H1 (cell line): ENCODE measurements around the gene PRTN3. TPM values are rescaled to one million over a fixed set of nuclear protein-coding genes. Genes with fewer than 3 reads are reported as not detected.

Experiments used
- CTCF ChIA-PET: fragments of 300-600 bp; sonication (Branson Sonifier 250); formaldehyde crosslinking; loops from one replicate; lab custom pipeline; 2021; ENCODE audit not compliant: partially characterized antibody; lab: Charles Lee
- POLR2A ChIA-PET: fragments of 300-600 bp; sonication (Branson Sonifier 250); formaldehyde crosslinking; loops from one replicate; lab custom pipeline; 2021; ENCODE audit warnings: inconsistent platforms; ENCODE audit not compliant: partially characterized antibody; lab: Charles Lee
- DNase-seq, 2 experiments: peaks; one replicate each; pipeline versions ENCODE4 v3.0.0 to v3.0.0-alpha.2; 2010 to 2022; ENCODE audit warnings: low spot score in 2 of 2, low read depth in 1 of 2, mixed read lengths in 1 of 2
- FAIRE-seq: peaks from 2 replicates; lab custom pipeline; 2011; peaks lifted over from hg19 to GRCh38; lab: Jason Lieb, UNC
- H2AFZ ChIP-seq: 2 replicates; pipeline ENCODE4 v1.8.1; 2012; ENCODE audit warnings: low read length, inconsistent platforms
- H2AK5ac ChIP-seq: 2 replicates; pipeline ENCODE4 v1.6.1; 2013; ENCODE audit warnings: low read depth, low read length
- H2BK120ac ChIP-seq: replicated peaks from 2 replicates; pipeline ENCODE3; 2013; ENCODE audit warnings: low read depth, low read length, inconsistent platforms
- H2BK12ac ChIP-seq: 2 replicates; pipeline ENCODE4 v1.6.1; 2013; ENCODE audit warnings: low read depth, low read length
- H2BK15ac ChIP-seq: 2 replicates; pipeline ENCODE4 v1.6.1; 2013; ENCODE audit warnings: low read length
- H2BK20ac ChIP-seq: 2 replicates; pipeline ENCODE4 v1.6.1; 2013; ENCODE audit warnings: low read length
- H2BK5ac ChIP-seq: 2 replicates; pipeline ENCODE4 v1.6.1; 2013; ENCODE audit warnings: low read depth, low read length
- H3K14ac ChIP-seq: 2 replicates; pipeline ENCODE4 v1.6.1; 2013; ENCODE audit warnings: inconsistent platforms; ENCODE audit not compliant: insufficient read length
- H3K18ac ChIP-seq: 2 replicates; pipeline ENCODE4 v1.6.1; 2013; ENCODE audit warnings: low read length; ENCODE audit errors: extremely low read depth
- H3K23ac ChIP-seq: 2 replicates; pipeline ENCODE4 v1.6.1; 2013; ENCODE audit warnings: inconsistent platforms; ENCODE audit not compliant: insufficient read length
- H3K23me2 ChIP-seq: 2 replicates; pipeline ENCODE4 v1.6.1; 2013; ENCODE audit warnings: low read depth, low read length
- H3K27ac ChIP-seq: 2 replicates; pipeline ENCODE4 v1.6.1; 2011; ENCODE audit warnings: low read depth, low read length, inconsistent platforms
- H3K27me3 ChIP-seq, 4 experiments: replicated peaks in 1 of 4; 1 replicate in 1 of 4; 2 replicates in 3 of 4; pipeline versions ENCODE4 v1.6.1 to v1.8.1; 2011 to 2013; ENCODE audit warnings: low read length in 3 of 4, mild to moderate bottlenecking in 3 of 4, inconsistent platforms in 2 of 4, mixed read lengths in 2 of 4, moderate library complexity in 1 of 4; ENCODE audit not compliant: control insufficient read depth in 3 of 4, insufficient read depth in 3 of 4; ENCODE audit errors: extremely low read depth in 1 of 4
- H3K36me3 ChIP-seq, 4 experiments: 2 replicates each; pipeline versions ENCODE4 v1.6.1 to v1.8.1; 2011 to 2013; ENCODE audit warnings: mild to moderate bottlenecking in 4 of 4, low read length in 3 of 4, moderate library complexity in 2 of 4, control low read depth in 1 of 4, inconsistent platforms in 1 of 4; ENCODE audit not compliant: insufficient read depth in 4 of 4, control insufficient read depth in 2 of 4
- H3K4ac ChIP-seq: replicated peaks from 2 replicates; pipeline ENCODE3; 2013; ENCODE audit warnings: low read length, low read depth, mixed read lengths, inconsistent platforms; ENCODE audit not compliant: insufficient read length
- H3K4me1 ChIP-seq, 4 experiments: replicated peaks in 1 of 4; 1 replicate in 1 of 4; 2 replicates in 3 of 4; pipeline versions ENCODE4 v1.6.1 to v1.8.1; 2011 to 2013; ENCODE audit warnings: low read length in 3 of 4, inconsistent platforms in 2 of 4, mixed read lengths in 1 of 4; ENCODE audit not compliant: insufficient read depth in 4 of 4, control insufficient read depth in 3 of 4
- H3K4me2 ChIP-seq, 2 experiments: 2 replicates each; pipeline versions ENCODE4 v1.6.1 to v1.8.1; 2011 to 2013; ENCODE audit warnings: low read depth in 2 of 2, low read length in 2 of 2, control low read depth in 1 of 2, inconsistent platforms in 1 of 2, mild to moderate bottlenecking in 1 of 2; ENCODE audit not compliant: insufficient read depth in 1 of 2
- H3K4me3 ChIP-seq, 4 experiments: fragments of 200-600, 300-600 bp in 1 of 4; sonication (generic), shearing (Covaris generic), sonication (Bioruptor Twin) in 1 of 4; 2 replicates each; pipeline versions ENCODE4 v1.5.1 to v1.8.1; 2011 to 2016; ENCODE audit warnings: low read length in 4 of 4, low read depth in 3 of 4, control low read depth in 2 of 4, inconsistent platforms in 2 of 4, mild to moderate bottlenecking in 2 of 4, mixed read lengths in 1 of 4, moderate library complexity in 1 of 4; ENCODE audit not compliant: insufficient read depth in 2 of 4; ENCODE audit errors: extremely low read depth in 1 of 4
- H3K56ac ChIP-seq: replicated peaks from 2 replicates; pipeline ENCODE3; 2013; ENCODE audit warnings: low read depth, mild to moderate bottlenecking, mixed read lengths, low read length, inconsistent platforms; ENCODE audit not compliant: insufficient read length
- H3K79me1 ChIP-seq: 2 replicates; pipeline ENCODE4 v1.6.1; 2013; ENCODE audit warnings: low read depth, low read length, control low read depth
- H3K79me2 ChIP-seq, 2 experiments: 2 replicates each; pipeline versions ENCODE4 v1.6.1 to v1.8.1; 2012 to 2013; ENCODE audit warnings: low read length in 2 of 2, mild to moderate bottlenecking in 2 of 2, inconsistent platforms in 1 of 2; ENCODE audit not compliant: insufficient read depth in 2 of 2, control insufficient read depth in 1 of 2
- H3K9ac ChIP-seq, 4 experiments: replicated peaks in 1 of 4; 1 replicate in 1 of 4; 2 replicates in 3 of 4; pipeline versions ENCODE4 v1.6.1 to v1.8.1; 2011 to 2013; ENCODE audit warnings: low read depth in 3 of 4, low read length in 3 of 4, control low read depth in 2 of 4, mild to moderate bottlenecking in 2 of 4, moderate library complexity in 2 of 4, inconsistent platforms in 1 of 4; ENCODE audit errors: extremely low read depth in 1 of 4
- H3K9me3 ChIP-seq, 2 experiments: 2 replicates each; pipeline versions ENCODE4 v1.6.1 to v1.8.1; 2012 to 2013; ENCODE audit warnings: mild to moderate bottlenecking in 2 of 2, moderate library complexity in 2 of 2, control low read depth in 1 of 2, inconsistent platforms in 1 of 2, low read depth in 1 of 2, low read length in 1 of 2, mixed read lengths in 1 of 2; ENCODE audit not compliant: insufficient read depth in 2 of 2
- H4K20me1 ChIP-seq, 2 experiments: replicated peaks in 1 of 2; 2 replicates each; pipeline versions ENCODE3 to v1.8.1; 2011 to 2013; ENCODE audit warnings: inconsistent platforms in 2 of 2, low read length in 2 of 2, mild to moderate bottlenecking in 1 of 2; ENCODE audit not compliant: insufficient read depth in 2 of 2, control insufficient read depth in 1 of 2
- H4K5ac ChIP-seq: 2 replicates; pipeline ENCODE4 v1.6.1; 2013; ENCODE audit warnings: low read length, low read depth, mixed read lengths, inconsistent platforms; ENCODE audit not compliant: insufficient read length
- H4K8ac ChIP-seq: 2 replicates; pipeline ENCODE4 v1.8.0; 2013; ENCODE audit warnings: mild to moderate bottlenecking, moderate library complexity, low read length, inconsistent platforms; ENCODE audit not compliant: insufficient read depth; ENCODE audit errors: extremely low read depth
- H4K91ac ChIP-seq: replicated peaks from 2 replicates; pipeline ENCODE3; 2013; ENCODE audit warnings: low read length, mixed read lengths, inconsistent platforms; ENCODE audit not compliant: insufficient read length
- POLR2AphosphoS5 ChIP-seq: IDR thresholded peaks from 2 replicates; pipeline ENCODE4 v1.6.1; 2011; ENCODE audit warnings: low read depth, low read length
- WGBS, 2 experiments: shearing (Covaris generic) in 1 of 2; methylation state at CpG; one replicate each; pipeline versions ENCODE4 v1.1.6 to v1.1.7; 2013 to 2015; ENCODE audit warnings: low lambda C conversion rate in 2 of 2, mixed read lengths in 2 of 2, inconsistent platforms in 1 of 2, low coverage in 1 of 2, missing lambda C conversion rate in 1 of 2; ENCODE audit not compliant: insufficient replicate concordance in 2 of 2, insufficient coverage in 1 of 2, insufficient read length in 1 of 2; ENCODE audit errors: extremely low coverage in 1 of 2, missing lambda C conversion rate in 1 of 2; 5-methylcytosine and 5-hydroxymethylcytosine counted together
- polyA plus RNA-seq, 7 experiments: library from polyadenylated mRNA; depleted of rRNA in 3 of 7; stranded (reverse) in 5 of 7; unstranded in 2 of 7; fragments of >200 nt in 5 of 7; fragments of 200-250 nt in 2 of 7; gene quantifications; 1 replicate in 5 of 7; 2 replicates in 1 of 7; 4 replicates in 1 of 7; pipeline versions ENCODE4 v1.2.1 to v1.2.3, GENCODE V29; 2011 to 2013; ENCODE audit warnings: missing spikeins in 2 of 7, mixed read lengths in 2 of 7
- total RNA-seq: library from RNA; stranded (reverse); fragmentation: NEBNext Ultra II Directional; extraction: Animal tissue kit (Norgen Biotek cat#: 25700); gene quantifications from 2 replicates; pipeline ENCODE4 v1.2.1, GENCODE V29; 2021
- TF ChIP-seq, protein P1 (sequence below): IDR thresholded peaks from 2 replicates; pipeline ENCODE4 v1.6.1; 2011; ENCODE audit warnings: low read depth, mild to moderate bottlenecking, low read length; ENCODE audit not compliant: insufficient read depth

The PRTN3 gene
- total and polyA plus RNA-seq, 2 of the 8 experiments (the other 6 are each of a cell fraction or from before 2014, with no cell fraction given) = 0.39 to 2.1 TPM

DNA sequence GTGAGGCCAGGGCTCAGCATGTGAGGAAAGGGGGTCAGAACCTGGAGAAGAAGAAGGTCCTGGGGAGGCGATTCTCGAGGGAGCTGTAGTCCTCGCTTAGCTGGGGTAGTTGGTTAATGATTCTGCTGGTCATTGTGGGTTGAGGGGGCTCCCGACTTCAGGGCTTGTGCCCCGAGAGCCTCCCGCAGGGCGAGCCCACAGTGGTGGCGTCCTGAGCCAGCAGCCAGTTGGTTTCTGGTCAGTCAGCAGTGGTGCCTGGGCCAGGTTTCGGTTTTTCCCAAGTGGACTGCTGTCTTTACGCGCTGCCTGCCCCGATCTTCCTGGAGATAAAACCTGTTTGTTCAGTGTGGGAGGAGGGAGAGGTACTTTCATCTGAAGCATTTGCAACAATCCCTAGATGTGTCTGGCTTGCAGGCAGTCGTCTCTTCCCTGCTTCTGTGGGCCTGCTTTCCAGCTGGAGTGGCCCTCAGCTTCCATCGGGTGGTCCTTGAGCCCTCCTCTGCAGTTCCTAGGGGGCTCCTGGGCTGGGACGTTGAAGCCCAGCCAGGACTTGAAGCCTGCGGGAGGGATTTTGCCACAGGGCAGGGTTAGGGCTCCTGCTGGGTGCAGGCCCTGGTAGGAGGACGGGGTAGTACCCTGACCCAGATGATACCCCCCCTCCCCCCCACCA lies 40.3 kb upstream of the PRTN3 start:
- peak overlapping the region; percentile 20; the same call in 1 of the 2 replicates for H3K27ac ChIP-seq
- H2AK5ac ChIP-seq = no peak overlapping the region
- peaks cover 62 to 77% of the 10 kb centered on the region in 2 experiments for H3K79me2 ChIP-seq
- 83% methylated on average over 16 of the region's 17 CpGs; no CpG with 5 or more reads in 1 of the 2 experiments for WGBS, 2 experiments
- H2BK15ac ChIP-seq = no peak overlapping the region
- H3K56ac ChIP-seq = peak overlapping the region; percentile 40
- peaks cover 10% of the 10 kb centered on the region; the same call in 1 of the 2 replicates for H3K23me2 ChIP-seq
- H2BK5ac ChIP-seq = no peak overlapping the region; the same call in 1 of the 2 replicates
- no peak overlapping the region for H2BK120ac ChIP-seq
- H3K9ac ChIP-seq = peak overlapping the region in 2 of 4 experiments; percentile 24 to 44; a peak in 2 of 7 replicates
- H4K8ac ChIP-seq = no peak overlapping the region
- H3K18ac ChIP-seq = no peak overlapping the region
- H3K4ac ChIP-seq = no peak overlapping the region
- H2AFZ ChIP-seq = no peak overlapping the region
- H4K20me1 ChIP-seq = peaks cover 59 to 66% of the 10 kb centered on the region in 2 experiments
- H3K4me1 ChIP-seq = peaks cover 0 to 29% (median 16%) of the 10 kb centered on the region in 4 experiments; a peak in 6 of 7 replicates
- peak overlapping the region; percentile 53 to 62 for H3K4me2 ChIP-seq
- TF ChIP-seq, protein P1, sequence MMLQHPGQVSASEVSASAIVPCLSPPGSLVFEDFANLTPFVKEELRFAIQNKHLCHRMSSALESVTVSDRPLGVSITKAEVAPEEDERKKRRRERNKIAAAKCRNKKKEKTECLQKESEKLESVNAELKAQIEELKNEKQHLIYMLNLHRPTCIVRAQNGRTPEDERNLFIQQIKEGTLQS = no peak
- peak; percentile 13; the same call in 1 of the 2 replicates for TF ChIP-seq POLR2AphosphoS5
- TF ChIP-seq, all 59 proteins: peak for 1
- FAIRE-seq = no peak
- peaks cover 14% of the 10 kb centered on the region for H3K79me1 ChIP-seq
- no peak overlapping the region for H3K23ac ChIP-seq
- POLR2A ChIA-PET = interaction anchor here (0.9 to 16.9 kb wide), 15 partner anchors 9 to 120 kb away, joined by 3 to 277 read pairs (median 12); partner anchors contain the start of genes AZU1, PLPPR3 and PRTN3
- no peak overlapping the region for H4K5ac ChIP-seq
- H4K91ac ChIP-seq = no peak overlapping the region
- H3K4me3 ChIP-seq = peak overlapping the region in 3 of 4 experiments; percentile 2 to 100 (median 2); a peak in 4 of 8 replicates
- no peaks in the 10 kb centered on the region for H3K9me3 ChIP-seq
- no peak overlapping the region for H2BK20ac ChIP-seq
- H3K14ac ChIP-seq = no peak overlapping the region
- H3K36me3 ChIP-seq = peaks cover 24 to 50% (median 44%) of the 10 kb centered on the region in 4 experiments
- H2BK12ac ChIP-seq = no peak overlapping the region
- CTCF ChIA-PET = interaction anchor here (0.9 to 1.3 kb wide), 5 partner anchors 9 to 183 kb away, joined by 3 to 5 read pairs (median 4); partner anchors contain the start of gene WDR18
- H3K27me3 ChIP-seq = no peaks in the 10 kb centered on the region
- DNase-seq = no peak
